CD4-positive, alpha-beta T cell treated with Interleukin-12 subunit alpha and Interleukin-12 subunit beta, for 1 hour (primary cell): ENCODE data around the gene CDX4.
"Not testable (repeated sequence)": the region's sequence is repeated elsewhere in the genome, so short reads cannot be mapped to it uniquely, and the experiment has no call there.

Experiments used
- DNase-seq: peaks from one replicate; pipeline ENCODE4 v3.0.0-alpha.2; 2020

Gene CDX4, protein sequence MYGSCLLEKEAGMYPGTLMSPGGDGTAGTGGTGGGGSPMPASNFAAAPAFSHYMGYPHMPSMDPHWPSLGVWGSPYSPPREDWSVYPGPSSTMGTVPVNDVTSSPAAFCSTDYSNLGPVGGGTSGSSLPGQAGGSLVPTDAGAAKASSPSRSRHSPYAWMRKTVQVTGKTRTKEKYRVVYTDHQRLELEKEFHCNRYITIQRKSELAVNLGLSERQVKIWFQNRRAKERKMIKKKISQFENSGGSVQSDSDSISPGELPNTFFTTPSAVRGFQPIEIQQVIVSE

DNA sequence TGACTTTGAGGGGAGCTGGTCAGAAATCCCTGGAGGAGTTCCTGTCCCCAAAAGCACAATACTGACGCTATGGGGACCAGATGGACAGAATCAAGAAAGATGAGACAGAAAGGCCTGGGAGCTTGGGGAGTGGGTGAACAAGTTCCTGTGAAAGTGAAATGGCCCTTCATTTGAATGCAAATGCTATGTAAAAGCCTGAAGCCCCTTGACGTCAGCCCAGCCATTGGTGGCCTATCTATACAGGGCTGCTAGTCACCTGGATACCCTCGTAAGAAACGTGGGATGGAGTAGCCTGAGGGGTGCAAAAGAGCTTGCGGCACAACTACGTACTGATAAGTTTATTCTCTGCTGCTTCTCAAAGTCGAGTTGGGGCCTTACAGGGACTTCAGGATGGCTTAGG is at the start of gene CDX4:
Gene CDX4 (plus strand): TSS at position 223 of the 400 bp plus-strand sequence. CDS start 201 bp downstream, outside the sequence.
- DNase-seq: no peak

DNA sequence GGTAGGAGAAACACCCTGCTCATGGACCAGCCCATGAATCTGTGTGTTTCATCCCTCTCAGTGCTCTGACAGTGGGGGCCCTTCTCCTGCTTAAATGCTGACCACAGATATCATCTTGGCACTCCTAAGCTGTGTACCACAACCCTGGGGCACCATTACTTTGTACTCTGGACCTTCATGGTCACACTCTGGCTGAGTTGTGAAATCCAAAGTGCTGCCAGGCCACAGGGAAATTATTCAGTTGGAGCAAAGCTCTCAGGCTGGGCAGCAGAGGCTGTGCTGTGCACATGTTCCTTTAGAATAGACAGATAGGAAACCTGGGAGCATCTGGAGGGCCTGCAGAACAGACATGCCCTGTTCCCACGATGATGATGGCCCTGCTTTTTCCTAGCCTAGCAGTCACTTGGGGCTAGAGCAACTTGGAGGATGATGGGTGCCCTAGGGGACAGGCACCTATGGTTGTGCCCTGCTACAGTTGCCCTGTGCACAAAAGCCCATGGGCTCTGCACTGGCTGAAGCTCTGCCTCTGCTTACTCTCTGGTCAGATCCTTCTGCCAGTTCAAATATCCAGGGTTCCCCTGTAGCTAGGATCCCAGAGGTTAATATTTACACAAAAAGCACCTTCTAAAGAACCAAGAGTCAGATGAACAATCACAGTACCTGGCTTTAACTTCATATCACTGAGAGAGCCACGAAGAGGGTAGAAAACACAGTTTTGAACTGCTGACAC is 48.5 kb upstream of the CDX4 start:
- no peak for DNase-seq

DNA sequence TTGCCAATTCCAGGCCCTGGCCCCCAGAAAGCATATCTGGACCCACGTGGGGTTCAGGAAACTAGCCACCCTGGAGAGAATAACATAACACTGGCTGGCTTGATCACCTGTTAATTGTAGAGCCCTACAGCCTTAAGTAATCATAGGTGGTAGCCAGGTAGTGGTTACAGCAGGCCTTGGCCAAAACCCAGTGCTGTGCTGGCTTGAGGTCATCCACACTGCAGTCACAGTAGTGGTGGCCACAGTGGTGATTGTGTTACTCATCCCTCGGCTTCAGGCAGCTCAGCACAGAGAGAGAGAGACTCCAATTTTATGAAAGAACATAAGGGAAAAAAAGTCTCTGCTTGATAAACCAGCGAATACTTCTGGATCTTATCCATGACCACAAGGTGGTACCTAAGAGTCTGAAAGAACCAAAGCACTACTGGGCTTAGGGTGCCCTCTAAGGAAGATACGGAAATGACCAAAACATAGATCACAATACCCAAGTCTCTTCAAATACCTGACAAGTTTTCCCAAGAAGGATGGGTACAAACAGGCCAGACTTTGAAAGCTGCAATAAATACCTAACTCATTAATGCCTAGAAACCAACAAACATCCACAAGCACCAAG is 46.6 kb upstream of the CDX4 start:
- DNase-seq: no peak

DNA sequence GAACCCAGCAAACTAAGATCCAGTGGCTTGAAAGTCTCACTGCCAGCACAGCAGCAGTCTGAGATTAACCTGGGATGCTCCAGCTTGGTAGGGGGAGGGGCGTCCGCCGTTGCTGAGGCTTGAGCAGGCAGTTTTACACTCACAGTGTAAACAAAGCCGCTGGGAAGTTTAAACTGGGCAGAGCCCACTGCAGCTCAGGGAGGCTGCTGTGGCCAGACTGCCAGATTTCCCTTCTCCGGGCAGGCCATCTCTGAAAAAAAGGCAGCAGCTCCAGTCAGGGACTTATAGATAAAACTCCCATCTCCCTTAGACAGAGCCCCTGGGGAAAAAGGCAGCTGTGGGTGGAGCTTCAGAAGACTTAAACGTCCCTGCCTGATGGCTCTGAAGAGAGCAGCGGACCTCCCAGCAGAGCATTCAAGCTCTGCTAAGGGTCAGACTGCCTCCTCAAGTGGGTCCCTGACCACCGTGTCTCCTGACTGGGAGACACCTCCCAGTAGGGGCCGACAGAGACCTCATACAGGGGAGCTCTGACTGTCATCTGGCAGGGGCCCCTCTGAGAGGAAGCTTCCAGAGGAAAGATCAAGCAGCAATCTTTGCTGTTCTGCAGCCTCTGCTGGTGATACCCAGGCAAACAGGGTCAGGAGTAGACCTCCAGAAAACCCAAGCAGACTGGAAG is 45.1 kb upstream of the CDX4 start:
- DNase-seq: no peak

DNA sequence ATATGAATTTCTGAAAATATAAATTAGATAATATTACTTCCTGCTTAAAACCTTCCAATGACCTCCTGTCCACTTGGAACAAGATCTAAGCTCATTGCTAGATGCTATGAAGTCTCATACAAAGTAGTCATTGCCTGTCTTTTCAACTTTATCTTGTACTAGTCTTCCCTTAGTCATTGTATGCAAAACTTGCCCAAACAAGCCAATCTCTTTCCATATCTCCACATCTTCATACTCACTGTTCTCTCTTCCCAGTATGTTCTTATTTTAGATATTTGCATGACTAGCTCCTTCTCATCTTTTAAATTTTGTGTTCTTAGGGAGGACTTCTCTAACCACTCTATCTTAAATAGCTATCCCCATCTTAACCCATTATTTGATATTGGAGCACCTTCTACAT is 33.9 kb upstream of the CDX4 start:
- no peak for DNase-seq

DNA sequence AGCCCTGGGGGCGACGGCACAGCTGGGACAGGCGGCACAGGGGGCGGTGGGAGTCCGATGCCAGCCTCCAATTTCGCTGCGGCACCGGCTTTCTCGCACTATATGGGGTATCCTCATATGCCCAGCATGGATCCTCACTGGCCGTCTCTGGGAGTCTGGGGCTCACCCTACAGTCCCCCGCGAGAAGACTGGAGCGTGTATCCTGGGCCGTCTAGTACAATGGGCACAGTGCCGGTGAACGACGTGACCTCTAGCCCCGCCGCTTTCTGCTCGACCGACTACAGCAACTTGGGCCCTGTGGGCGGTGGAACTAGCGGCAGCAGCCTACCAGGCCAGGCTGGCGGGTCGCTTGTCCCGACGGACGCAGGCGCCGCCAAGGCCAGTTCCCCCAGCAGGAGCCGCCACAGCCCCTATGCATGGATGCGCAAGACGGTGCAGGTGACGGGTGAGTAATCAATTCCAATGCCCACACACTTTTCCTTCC is 500 bp downstream of the CDX4 start:
- no peak for DNase-seq

DNA sequence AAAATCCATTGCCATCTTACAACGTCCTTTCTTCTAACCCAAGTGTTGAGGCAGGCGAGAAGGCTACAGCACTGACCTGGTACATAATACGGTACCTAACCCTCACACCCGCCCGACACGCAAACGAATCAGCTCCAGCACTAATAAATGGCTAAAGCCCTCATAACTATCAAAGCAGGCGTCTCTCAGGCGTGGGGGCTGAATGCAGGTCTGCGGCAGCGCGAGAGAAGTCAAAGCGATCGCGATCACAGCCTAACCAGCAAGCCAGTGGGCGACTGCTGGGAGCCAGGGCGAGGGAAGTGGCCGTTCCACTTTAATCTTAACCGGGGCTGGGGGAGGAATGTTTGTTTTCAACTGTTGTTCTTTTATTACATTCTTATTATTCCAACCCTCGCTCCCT is 1.5 kb downstream of the CDX4 start:
- no peak for DNase-seq

DNA sequence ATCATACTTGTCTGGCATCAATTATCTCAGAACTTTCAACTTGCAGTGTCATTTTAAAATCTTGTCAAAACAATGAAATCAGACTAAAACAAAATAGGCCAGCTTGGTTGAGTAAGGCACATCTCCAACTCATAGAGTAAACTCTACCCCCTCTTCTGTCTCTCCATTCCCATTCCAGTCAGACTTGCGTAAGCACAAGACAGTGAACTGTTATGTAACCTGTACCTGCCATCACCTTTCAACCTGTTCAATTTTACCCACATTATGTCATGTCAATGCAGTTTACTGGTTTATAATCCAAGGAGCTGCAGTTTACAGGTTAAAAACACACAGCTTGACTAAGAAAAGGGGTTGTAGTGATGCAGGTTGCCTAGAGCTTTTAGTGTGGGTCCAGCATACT is 8.3 kb downstream of the CDX4 start:
- no peak for DNase-seq

DNA sequence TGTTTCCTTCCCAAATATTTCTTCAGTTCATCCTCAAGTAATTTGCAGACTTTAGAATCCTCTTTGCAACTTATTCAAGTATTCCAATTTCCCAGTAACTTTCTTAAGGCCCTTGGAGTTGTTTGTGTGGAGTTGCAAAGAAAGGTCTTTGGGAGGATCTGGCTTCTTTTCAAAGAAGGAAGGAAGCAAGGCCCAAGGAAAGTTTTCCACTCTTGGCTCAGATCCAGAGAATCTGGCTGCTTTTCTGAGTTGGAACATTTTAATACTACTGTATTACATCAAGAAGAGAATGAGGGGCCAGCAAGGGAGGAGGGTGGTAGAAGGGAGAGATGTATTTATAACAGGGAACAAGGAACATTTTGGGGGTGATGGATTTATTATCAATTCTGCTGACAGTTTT is 10.5 kb downstream of the CDX4 start:
- DNase-seq: no peak

DNA sequence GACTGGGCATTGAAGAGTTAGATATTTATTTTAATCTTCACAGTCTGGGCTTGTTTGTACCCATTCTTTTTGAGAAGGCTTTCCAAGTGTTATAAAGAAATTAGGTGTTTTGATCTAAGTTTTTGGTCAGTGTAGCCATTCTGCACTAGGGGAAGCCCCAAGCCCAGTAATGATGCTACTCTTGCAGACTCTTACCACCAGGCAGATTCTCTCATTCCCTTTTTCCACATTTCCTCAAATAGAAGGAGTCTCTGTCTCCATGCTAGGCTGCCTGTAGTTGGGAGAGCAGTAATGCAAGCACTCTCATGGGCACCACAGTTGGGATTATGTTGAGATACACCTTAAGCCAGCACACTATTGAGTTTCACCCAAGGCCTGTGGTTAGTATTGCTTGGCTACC is 21.5 kb downstream of the CDX4 start:
- DNase-seq: no peak

DNA sequence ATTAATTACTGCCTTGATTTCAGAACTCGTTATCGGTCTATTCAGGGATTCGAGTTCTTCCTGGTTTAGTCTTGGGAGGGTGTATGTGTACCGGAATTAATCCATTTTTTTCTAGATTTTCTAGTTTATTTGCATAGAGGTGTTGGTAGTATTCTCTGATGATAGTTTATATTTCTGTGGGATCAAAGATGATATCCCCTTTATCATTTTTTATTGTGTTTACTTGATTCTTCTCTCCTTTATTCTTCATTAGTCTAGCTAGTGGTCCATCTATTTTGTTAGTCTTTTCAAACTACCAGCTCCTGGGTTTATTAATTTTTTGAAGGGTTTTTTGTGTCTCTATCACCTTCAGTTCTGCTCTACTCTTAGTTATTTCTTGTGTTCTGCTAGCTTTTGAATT is 32.1 kb downstream of the CDX4 start:
- DNase-seq: no peak

DNA sequence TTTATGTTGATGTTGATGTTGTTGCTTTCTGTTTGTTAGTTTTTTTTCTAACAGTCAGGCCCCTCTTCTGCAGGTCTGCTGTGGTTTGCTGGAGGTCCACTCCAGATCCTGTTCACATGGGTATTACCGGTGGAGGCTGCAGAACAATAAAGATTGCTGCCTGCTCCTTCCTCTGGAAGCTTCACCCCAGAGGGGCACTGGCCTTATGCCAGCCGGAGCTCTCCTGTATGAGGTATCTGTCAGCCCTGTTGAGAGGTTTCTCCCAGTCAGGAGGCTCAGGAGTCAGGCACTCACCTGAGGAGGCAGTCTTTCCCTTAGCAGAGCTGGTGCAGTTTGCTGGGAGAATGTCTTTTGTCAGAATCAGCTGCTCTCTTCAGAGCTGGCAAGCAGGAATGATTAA is 34.7 kb downstream of the CDX4 start:
- no peak for DNase-seq

DNA sequence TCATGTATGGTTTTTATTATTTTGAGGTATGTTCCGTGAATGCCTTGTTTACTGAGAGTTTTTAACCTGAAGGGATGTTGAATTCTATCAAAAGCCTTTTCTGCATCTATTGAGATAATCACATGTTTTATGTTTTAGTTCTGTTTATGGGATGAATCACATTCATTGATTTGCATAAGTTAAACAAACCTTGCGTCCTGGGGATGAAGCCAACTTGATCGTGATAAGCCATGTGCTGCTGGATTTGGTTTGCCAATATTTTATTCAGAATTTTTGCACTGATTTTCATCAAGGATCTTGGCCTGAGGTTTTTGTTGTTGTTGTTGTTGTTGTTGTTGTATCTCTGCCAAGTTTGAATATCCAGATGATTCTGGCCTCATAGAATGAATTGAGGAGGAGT is 43.8 kb downstream of the CDX4 start:
- DNase-seq: no peak

DNA sequence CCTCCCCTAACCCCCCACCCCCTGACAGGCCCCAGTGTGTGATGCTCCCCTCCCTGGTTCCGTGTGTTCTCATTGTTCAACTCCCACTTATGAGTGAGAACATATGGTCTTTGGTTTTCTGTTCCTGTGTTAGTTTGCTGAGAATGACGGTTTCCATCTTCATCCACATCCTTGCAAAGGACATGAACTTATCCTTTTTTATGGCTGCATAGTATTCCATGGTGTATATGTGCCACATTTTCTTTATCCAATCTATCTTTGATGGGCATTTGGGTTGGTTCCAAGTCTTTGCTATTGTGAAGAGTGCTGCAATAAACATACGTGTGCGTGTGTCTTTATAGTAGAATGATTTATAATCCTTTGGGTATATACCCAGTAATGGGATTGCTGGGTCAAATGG is 45.3 kb downstream of the CDX4 start:
- DNase-seq: not testable (repeated sequence)
